ENCODE data around the gene CLTB.
A peak's percentile ranks its signal among the peaks of the same experiment; 100 is the strongest.
"Not testable (repeated sequence)": the region's sequence is repeated elsewhere in the genome, so short reads cannot be mapped to it uniquely, and the experiment has no call there.

The CLTB gene

GRCh38 chr5:176429972-176430371, 13.6 kb upstream of the CLTB start:
- H3K27ac ChIP-seq: no peak overlapping the region
- DNase-seq (ENCODE audit: low read depth, low spot score): no peak

GRCh38 chr5:176427971-176428370, 11.6 kb upstream of the CLTB start:
- no peak for DNase-seq (ENCODE audit: low read depth, low spot score)
- H3K27ac ChIP-seq: no peak overlapping the region

- DNase-seq (ENCODE audit: low read depth, low spot score): no peak
- no peak overlapping the region for H3K27ac ChIP-seq
These were observed 10.5 kb upstream of the CLTB start for GRCh38 chr5:176426876-176427275.

DNA sequence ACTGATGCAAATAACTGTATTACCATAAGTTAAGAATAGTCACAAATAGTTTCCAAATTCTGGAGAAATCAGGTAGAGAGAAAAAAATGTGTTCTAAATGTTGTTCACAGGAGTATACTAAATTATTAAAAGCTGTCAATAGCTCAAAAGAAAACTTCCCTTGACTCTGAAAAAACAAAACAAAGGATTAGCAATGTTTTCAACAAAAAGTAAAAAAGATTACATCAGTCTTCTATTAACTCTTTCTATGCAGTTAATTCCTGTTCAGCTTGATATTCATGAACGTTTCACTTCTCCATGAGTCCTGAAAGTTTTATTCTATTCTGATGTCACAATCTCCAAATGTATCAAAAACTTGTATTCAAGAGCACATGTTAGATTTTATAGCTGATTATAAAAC, 9.5 kb upstream of the CLTB start:
- H3K27ac ChIP-seq: peak overlapping the region; percentile 18
- no peak for DNase-seq (ENCODE audit: low read depth, low spot score)

- H3K27ac ChIP-seq: peak overlapping the region; percentile 18
- DNase-seq (ENCODE audit: low read depth, low spot score): no peak
These were observed 8.8 kb upstream of the CLTB start for GRCh38 chr5:176425138-176425537.

DNA sequence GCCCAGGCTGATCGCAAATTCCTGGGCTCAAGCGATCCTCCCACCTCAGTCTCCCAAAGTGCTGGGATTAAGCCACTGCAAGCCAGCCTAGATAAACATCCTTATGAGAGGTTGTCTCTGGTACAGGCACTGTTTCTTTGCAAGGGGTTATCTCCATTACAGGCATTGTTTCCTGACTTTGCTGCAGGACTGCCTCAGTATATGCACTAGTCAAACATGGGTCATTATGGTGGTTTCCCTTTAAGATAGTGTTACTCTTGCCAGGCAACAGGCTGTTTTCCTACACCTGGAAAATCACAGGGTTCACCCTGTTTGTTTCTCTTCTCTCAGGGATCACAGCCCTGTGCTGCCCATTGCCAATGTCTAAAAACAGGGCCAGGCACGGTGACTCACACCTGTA, 7.8 kb upstream of the CLTB start:
- no peak for DNase-seq (ENCODE audit: low read depth, low spot score)
- H3K27ac ChIP-seq: no peak overlapping the region

DNA sequence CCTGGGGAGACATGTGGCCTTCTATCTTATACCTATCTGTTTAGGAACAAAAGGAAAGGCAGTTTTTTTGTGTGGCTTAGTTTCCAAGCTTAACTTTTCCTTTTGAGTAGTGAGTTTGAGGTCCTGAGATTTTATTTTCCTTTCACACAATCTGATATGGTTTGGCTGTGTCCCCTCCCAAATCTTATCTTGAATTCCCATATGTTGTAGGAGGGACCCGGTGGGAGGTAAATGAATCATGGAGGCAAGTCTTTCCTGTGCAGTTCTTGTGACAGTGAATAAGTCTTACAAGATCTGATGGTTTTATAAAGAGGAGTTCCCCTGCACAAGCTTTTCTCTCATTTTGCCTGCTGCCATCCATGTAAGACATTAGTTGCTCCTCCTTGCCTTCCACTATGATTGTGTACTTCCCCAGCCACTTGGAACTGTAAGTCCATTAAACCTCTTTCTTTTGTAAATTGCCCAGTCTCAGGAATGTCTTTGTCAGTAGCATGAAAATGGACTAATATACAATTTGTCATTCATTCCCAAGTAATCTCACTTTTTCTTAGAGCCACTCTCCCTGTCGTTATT, 4.7 kb upstream of the CLTB start:
- DNase-seq (ENCODE audit: low read depth, low spot score): no peak
- H3K27ac ChIP-seq: no peak overlapping the region

DNA sequence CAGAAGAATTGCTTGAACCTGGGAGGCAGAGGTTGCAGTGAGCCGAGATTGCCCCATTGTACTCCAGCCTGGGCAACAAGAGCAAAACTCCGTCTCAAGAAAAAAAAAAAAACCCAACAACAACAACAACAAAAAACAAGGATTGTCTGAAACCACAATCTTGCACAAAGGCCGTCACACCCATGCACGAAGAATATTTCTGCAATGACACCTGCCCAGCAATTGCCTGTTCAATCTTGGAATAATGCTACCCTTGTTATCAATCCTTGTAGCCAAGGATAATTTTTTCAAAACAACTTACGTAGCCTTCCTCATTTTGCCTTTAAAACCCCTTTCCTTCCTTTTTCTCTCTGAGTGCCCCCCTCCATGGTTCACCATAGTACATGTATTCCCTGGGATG, 3.7 kb upstream of the CLTB start:
- DNase-seq (ENCODE audit: low read depth, low spot score): no peak
- no peak overlapping the region for H3K27ac ChIP-seq

DNA sequence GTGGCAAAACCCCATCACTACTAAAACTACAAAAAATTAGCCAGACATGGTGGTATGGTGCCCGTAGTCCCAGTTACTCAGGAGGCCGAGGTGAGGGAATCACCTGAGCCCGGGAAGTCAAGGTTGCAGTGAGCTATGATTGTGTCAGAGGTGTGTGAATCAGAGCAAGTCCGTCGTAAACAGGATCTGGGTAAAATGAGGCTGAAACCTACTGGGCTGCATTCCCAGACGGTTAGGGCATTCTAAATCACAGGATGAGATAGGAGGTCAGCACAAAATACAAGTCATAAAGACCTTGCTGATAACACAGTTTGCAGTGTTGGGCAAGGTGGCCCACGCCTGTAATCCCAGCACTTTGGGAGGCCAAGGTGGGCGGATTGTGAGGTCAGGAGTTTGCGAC, 1.9 kb upstream of the CLTB start:
- H3K27ac ChIP-seq: peak overlapping the region; percentile 98
- peak; percentile 94 for DNase-seq (ENCODE audit: low read depth, low spot score)

GRCh38 chr5:176416965-176417364, 626 bp upstream of the CLTB start:
- peak overlapping the region; percentile 98 for H3K27ac ChIP-seq
- no peak for DNase-seq (ENCODE audit: low read depth, low spot score)

- H3K27ac ChIP-seq: peak overlapping the region; percentile 98
- no peak for DNase-seq (ENCODE audit: low read depth, low spot score)
These were observed 943 bp downstream of the CLTB start for GRCh38 chr5:176415240-176415951.

DNA sequence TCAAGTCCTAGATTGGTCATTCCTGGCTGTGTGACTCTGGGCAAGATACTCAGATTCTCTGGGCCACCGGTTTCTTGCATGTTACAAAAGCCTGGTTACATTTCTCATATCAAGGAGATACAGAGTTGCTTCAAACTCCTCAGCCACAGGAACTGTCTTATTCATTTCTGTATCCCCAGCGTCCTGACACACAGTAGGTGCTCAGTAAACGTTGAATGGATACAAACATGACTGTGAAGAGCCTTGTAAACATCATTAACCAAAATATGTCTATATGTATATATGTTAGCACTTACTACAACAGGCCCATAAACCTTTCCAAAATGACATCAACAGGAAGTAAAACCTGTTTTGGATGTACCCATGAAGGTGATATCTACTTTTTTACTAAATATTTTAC, 1.6 kb downstream of the CLTB start:
- H3K27ac ChIP-seq: peak overlapping the region; percentile 98
- no peak for DNase-seq (ENCODE audit: low read depth, low spot score)

GRCh38 chr5:176413709-176414191, 2.6 kb downstream of the CLTB start:
- no peak for DNase-seq (ENCODE audit: low read depth, low spot score)
- H3K27ac ChIP-seq: peak overlapping the region; percentile 98

GRCh38 chr5:176413255-176413565, 3.1 kb downstream of the CLTB start:
- peak overlapping the region; percentile 98 for H3K27ac ChIP-seq

GRCh38 chr5:176412517-176413254, 3.7 kb downstream of the CLTB start:
- no peak for DNase-seq (ENCODE audit: low read depth, low spot score)
- peak overlapping the region; percentile 98 for H3K27ac ChIP-seq

More at GRCh38 chr5:176413255-176413565, 3.1 kb downstream of the CLTB start:
- no peak for DNase-seq (ENCODE audit: low read depth, low spot score)

GRCh38 chr5:176410486-176411180, 5.7 kb downstream of the CLTB start:
- peak overlapping the region; percentile 98 for H3K27ac ChIP-seq

GRCh38 chr5:176409765-176410164, 6.6 kb downstream of the CLTB start:
- H3K27ac ChIP-seq: peak overlapping the region; percentile 98
- DNase-seq (ENCODE audit: low read depth, low spot score): no peak

More at GRCh38 chr5:176410486-176411180, 5.7 kb downstream of the CLTB start:
- DNase-seq (ENCODE audit: low read depth, low spot score): no peak

- H3K27ac ChIP-seq: no peak overlapping the region
- no peak for DNase-seq (ENCODE audit: low read depth, low spot score)
These were observed 7.7 kb downstream of the CLTB start for GRCh38 chr5:176408590-176408989.

DNA sequence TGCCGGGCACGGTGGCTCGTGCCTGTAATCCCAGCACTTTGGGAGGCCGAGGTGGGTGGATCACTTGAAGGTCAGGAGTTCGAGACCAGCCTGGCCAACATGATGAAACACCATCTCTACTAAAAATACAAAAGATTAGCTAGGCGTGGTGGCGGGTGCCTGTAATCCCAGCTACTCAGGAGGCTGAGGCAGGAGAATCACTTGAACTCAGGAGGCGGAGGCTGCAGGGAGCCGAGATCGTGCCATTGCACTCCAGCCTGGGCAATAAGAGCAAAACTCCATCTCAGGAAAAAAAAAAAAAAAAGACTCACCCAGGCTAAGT, 8.1 kb downstream of the CLTB start:
- DNase-seq (ENCODE audit: low read depth, low spot score): not testable (repeated sequence)
- peak overlapping the region; percentile 17 for H3K27ac ChIP-seq

DNA sequence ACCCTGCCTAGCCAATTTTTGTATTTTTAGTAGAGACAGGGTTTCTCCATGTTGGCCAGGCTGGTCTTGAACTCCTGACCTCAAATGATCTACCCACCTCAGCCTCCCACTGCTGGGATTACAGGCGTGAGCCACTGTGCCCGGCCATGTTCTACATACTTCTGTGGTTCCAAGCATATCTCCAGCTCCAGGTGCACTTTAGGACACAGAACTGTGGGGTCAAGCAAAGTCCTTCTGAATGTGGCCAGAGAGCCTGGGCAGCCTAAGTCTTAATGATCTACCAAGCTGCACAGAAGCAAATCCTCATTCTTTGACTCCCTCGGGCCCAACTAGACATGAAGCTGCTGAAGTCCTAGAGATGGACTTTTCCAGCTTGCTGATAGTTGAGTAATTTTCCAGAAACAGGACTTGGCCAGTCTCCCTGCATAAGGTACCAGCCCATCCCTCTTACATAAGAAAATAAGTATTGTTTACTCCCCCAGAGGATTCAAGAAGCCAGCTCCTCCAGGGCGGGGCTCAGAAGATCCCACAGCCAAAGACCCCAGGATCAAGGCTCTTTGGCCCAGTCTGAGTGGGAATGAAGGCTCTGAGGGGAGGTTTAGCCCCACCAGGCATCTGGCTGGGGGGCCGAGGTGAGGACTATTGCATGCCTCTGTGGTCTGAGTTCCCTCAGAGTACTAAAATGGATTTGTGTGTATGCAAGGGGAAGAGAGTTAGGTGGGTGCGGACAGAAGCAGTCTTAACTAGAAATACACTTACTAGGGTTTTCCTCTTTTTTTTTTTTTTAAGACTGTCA, 8.7 kb downstream of the CLTB start:
- peak overlapping the region; percentile 17 for H3K27ac ChIP-seq
- no peak for DNase-seq (ENCODE audit: low read depth, low spot score)
